ENCODE results near the gene CARD9. TPM values are rescaled to one million over a fixed set of nuclear protein-coding genes. Genes with fewer than 3 reads are reported as not detected.
A peak's percentile ranks its signal among the peaks of the same experiment; 100 is the strongest.

CARD9 gene
- polyA plus RNA-seq, 6 donors from 2014 or later = 0.16 to 0.52 (median 0.33) TPM; not detected in 1

DNA sequence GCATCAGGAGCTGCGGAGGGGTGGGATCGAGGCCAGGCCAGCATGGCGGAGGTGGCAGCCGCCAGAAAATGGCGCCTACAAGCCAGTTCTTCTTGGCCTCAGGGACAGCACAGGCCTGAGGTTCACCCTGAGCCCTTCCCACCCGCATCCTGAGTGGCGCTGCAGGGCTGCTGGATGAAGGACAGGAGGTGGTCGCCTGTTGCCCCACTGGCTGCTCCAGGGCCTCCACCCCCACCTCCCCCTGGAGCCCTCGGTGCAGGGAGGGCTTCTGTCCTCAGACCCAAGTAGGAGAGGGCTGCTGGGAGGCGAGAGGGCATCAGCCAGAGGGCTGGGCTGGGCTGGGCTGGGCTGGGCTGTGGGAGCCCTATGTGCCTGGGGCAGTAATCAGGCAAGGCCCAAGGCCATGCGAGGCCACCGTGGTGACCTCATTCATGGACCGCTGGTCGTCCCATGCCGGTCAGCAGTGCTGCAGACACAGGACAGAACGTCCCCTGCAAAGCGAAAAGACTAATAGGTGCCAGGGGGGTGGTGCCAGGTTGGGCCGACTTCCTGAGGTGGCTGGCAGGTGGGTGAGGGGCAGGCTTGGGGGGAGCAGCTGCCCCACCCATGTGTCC lies 32.3 kb downstream of the CARD9 start:
- no peaks in the 10 kb centered on the region for H3K36me3 Mint-ChIP-seq
- no peaks in the 10 kb centered on the region for H3K27me3 Mint-ChIP-seq
- H3K4me1 Mint-ChIP-seq = no peaks in the 10 kb centered on the region
- ATAC-seq (ENCODE audit: low read depth in 2 of 2) = no peak
- H3K9me3 Mint-ChIP-seq = no peaks in the 10 kb centered on the region
- H3K27ac Mint-ChIP-seq = no peak overlapping the region
- H3K4me3 Mint-ChIP-seq = no peak overlapping the region
- no peak for DNase-seq

GRCh38 chr9:136340356-136341041 lies 33.0 kb downstream of the CARD9 start:
- DNase-seq (no peak), ATAC-seq (ENCODE audit: low read depth in 2 of 2) (no peak)
- H3K27ac Mint-ChIP-seq = no peak overlapping the region
- no peaks in the 10 kb centered on the region for H3K27me3 Mint-ChIP-seq
- H3K4me1 Mint-ChIP-seq = no peaks in the 10 kb centered on the region
- H3K9me3 Mint-ChIP-seq = no peaks in the 10 kb centered on the region
- no peak overlapping the region for H3K4me3 Mint-ChIP-seq
- no peaks in the 10 kb centered on the region for H3K36me3 Mint-ChIP-seq

GRCh38 chr9:136339958-136340310 lies 33.5 kb downstream of the CARD9 start:
- no peak for DNase-seq
- Mint-ChIP-seq H3K4me1 (no peaks in the 10 kb centered on the region), H3K4me3 (peak overlapping the region in 1 of 8 donors; percentile 66), H3K27me3 (no peaks in the 10 kb centered on the region), H3K27ac (no peak overlapping the region), H3K9me3 (no peaks in the 10 kb centered on the region), H3K36me3 (no peaks in the 10 kb centered on the region)
- no peak for ATAC-seq (ENCODE audit: low read depth in 2 of 2)

DNA sequence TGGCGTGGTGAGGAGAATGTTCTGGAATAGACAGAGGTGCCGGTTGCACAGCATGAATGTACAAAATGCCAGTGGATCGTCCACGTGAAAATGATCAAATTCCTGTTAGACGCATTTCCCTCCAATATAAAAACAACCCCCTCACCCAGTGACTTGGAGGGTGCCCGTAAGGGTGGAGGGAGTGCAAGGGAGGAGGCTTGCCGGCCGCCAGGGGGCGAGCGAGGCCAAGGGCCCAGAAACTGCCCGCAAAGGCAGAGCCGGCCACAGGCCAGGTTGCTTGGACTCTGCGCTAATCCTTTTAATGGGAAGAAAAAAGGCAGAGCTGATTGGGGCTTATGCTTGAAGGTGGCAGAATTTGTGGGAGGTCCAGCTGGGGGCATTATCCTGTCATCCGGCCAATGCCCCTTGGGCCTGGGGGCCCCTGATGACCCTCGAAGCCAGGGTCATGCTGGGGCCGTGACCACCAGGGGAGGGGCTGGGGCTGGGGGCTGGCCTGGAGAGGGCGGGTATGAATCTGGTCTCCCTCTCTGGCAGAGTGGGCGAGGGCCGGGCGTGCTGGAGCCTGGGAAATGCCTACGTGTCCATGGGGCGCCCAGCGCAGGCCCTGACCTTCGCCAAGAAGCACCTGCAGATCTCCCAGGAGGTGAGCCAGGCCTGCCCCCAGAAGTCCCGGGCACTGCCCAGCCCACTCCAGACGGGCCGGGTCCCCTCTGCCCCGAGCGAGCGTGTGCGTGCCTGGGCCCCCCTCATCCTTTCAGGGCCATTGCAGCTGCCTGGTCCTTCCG lies 34.1 kb downstream of the CARD9 start:
- no peaks in the 10 kb centered on the region for H3K27me3 Mint-ChIP-seq
- H3K4me1 Mint-ChIP-seq = no peaks in the 10 kb centered on the region
- H3K27ac Mint-ChIP-seq = no peak overlapping the region

GRCh38 chr9:136338511-136338910 lies 35.0 kb downstream of the CARD9 start:
- H3K27ac Mint-ChIP-seq = no peak overlapping the region
- H3K9me3 Mint-ChIP-seq = no peaks in the 10 kb centered on the region
- DNase-seq (no peak), ATAC-seq (ENCODE audit: low read depth in 2 of 2) (no peak)
- H3K4me1 Mint-ChIP-seq = no peaks in the 10 kb centered on the region
- H3K4me3 Mint-ChIP-seq = no peak overlapping the region
- H3K36me3 Mint-ChIP-seq = no peaks in the 10 kb centered on the region
- no peaks in the 10 kb centered on the region for H3K27me3 Mint-ChIP-seq

More for the DNA sequence above, 34.1 kb downstream of the CARD9 start:
- Mint-ChIP-seq H3K9me3 (no peaks in the 10 kb centered on the region), H3K36me3 (no peaks in the 10 kb centered on the region), H3K4me3 (peak overlapping the region in 1 of 8 donors; percentile 41)
- ATAC-seq (ENCODE audit: low read depth in 2 of 2) (peak in 1 of 2 donors; percentile 32), DNase-seq (no peak)

GRCh38 chr9:136337416-136338395 lies 35.8 kb downstream of the CARD9 start:
- H3K4me1 Mint-ChIP-seq = no peaks in the 10 kb centered on the region
- no peak overlapping the region for H3K27ac Mint-ChIP-seq
- no peaks in the 10 kb centered on the region for H3K9me3 Mint-ChIP-seq
- H3K4me3 Mint-ChIP-seq = no peak overlapping the region
- no peaks in the 10 kb centered on the region for H3K36me3 Mint-ChIP-seq
- ATAC-seq (ENCODE audit: low read depth in 2 of 2) = no peak
- DNase-seq = no peak
- no peaks in the 10 kb centered on the region for H3K27me3 Mint-ChIP-seq

GRCh38 chr9:136336881-136337280 lies 36.6 kb downstream of the CARD9 start:
- no peaks in the 10 kb centered on the region for H3K27me3 Mint-ChIP-seq
- H3K36me3 Mint-ChIP-seq = no peaks in the 10 kb centered on the region

GRCh38 chr9:136336156-136336870 lies 37.2 kb downstream of the CARD9 start:
- H3K27me3 Mint-ChIP-seq = no peaks in the 10 kb centered on the region
- no peak overlapping the region for H3K4me3 Mint-ChIP-seq
- DNase-seq = no peak
- no peaks in the 10 kb centered on the region for H3K9me3 Mint-ChIP-seq
- no peaks in the 10 kb centered on the region for H3K36me3 Mint-ChIP-seq
- no peaks in the 10 kb centered on the region for H3K4me1 Mint-ChIP-seq
- H3K27ac Mint-ChIP-seq = no peak overlapping the region
- no peak for ATAC-seq (ENCODE audit: low read depth in 2 of 2)

More at GRCh38 chr9:136336881-136337280, 36.6 kb downstream of the CARD9 start:
- no peak for ATAC-seq (ENCODE audit: low read depth in 2 of 2)
- DNase-seq = no peak
- H3K27ac Mint-ChIP-seq = no peak overlapping the region
- H3K9me3 Mint-ChIP-seq = no peaks in the 10 kb centered on the region
- H3K4me3 Mint-ChIP-seq = no peak overlapping the region
- no peaks in the 10 kb centered on the region for H3K4me1 Mint-ChIP-seq

DNA sequence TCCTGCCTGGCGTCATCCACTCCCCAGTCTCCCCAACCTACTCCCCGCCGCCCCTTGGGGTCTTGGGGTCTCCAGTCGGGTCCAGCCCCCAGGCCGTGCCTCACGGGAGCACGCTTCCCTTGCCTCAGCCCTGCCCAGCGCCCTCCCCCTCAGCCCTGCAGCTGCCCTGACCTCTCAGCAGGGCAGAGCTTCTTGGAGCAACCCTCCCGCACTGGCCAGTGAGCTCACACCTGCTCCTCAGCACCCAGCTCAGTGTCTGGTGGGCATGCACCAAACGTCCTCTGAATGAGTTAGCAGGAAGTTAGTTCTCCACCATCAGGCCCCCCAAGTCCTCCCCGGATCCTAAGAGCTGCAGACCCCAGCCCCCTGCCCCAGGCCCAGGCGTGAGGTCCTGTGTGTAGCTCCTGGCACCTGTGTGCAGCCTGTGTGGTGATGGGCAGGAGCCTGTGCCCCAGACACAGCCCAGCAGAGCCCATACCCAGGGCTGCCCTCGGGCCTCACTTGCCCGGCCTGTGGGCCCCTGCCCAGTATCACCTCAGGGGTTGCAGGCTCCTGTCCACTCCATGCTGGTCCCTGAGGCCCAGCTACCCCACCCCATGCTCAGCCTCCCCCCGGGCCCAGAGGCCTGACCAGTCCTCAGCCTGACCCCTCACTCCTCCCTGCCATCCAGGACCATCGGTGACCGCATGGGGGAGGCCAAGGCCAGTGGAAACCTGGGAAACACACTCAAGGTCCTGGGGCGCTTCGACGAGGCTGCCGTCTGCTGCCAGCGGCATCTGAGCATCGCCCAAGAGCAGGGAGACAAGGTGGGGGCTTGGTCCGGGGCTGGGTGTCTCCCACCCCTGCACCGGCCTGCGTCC lies 37.9 kb downstream of the CARD9 start:
- Mint-ChIP-seq H3K4me3 (no peak overlapping the region), H3K27me3 (peaks cover 0 to 2% (median 0%) of the 10 kb centered on the region in 3 donors), H3K4me1 (no peaks in the 10 kb centered on the region), H3K36me3 (no peaks in the 10 kb centered on the region), H3K27ac (peak overlapping the region in 1 of 6 donors; percentile 14), H3K9me3 (no peaks in the 10 kb centered on the region)
- DNase-seq = no peak
- no peak for ATAC-seq (ENCODE audit: low read depth in 2 of 2)

DNA sequence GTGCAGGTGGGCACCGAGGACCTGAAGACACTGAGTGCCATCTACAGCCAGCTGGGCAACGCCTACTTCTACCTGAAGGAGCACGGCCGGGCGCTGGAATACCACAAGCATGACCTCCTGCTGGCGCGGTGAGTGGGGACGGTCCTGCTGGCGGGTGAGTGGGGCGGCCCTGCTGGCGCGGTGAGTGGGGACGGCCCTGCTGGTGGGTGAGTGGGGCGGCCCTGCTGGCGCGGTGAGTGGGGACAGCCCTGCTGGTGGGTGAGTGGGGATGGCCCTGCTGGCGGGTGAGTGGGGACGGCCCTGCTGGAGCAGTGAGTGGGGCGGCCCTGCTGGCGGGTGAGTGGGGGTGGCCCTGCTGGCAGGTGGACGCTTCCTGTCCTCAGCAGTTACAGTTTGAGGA lies 38.9 kb downstream of the CARD9 start:
- H3K4me3 Mint-ChIP-seq = no peak overlapping the region
- no peak for DNase-seq
- no peaks in the 10 kb centered on the region for H3K36me3 Mint-ChIP-seq
- no peak for ATAC-seq (ENCODE audit: low read depth in 2 of 2)
- H3K4me1 Mint-ChIP-seq = no peaks in the 10 kb centered on the region
- peaks cover 0 to 4% (median 0%) of the 10 kb centered on the region in 3 donors for H3K27me3 Mint-ChIP-seq
- H3K27ac Mint-ChIP-seq = no peak overlapping the region
- H3K9me3 Mint-ChIP-seq = no peaks in the 10 kb centered on the region

GRCh38 chr9:136333486-136333885 lies 40.0 kb downstream of the CARD9 start:
- DNase-seq = no peak
- H3K4me1 Mint-ChIP-seq = peaks cover 3 to 9% (median 4%) of the 10 kb centered on the region in 3 donors
- no peak overlapping the region for H3K27ac Mint-ChIP-seq
- H3K4me3 Mint-ChIP-seq = no peak overlapping the region
- no peaks in the 10 kb centered on the region for H3K9me3 Mint-ChIP-seq
- peaks cover 0 to 4% (median 0%) of the 10 kb centered on the region in 3 donors for H3K27me3 Mint-ChIP-seq
- no peaks in the 10 kb centered on the region for H3K36me3 Mint-ChIP-seq
- ATAC-seq (ENCODE audit: low read depth in 2 of 2) = no peak

GRCh38 chr9:136333045-136333444 lies 40.4 kb downstream of the CARD9 start:
- Mint-ChIP-seq H3K27ac (peak overlapping the region in 1 of 6 donors; percentile 64), H3K36me3 (no peaks in the 10 kb centered on the region)

More at GRCh38 chr9:136333045-136333444, 40.4 kb downstream of the CARD9 start:
- no peak for ATAC-seq (ENCODE audit: low read depth in 2 of 2)
- H3K27me3 Mint-ChIP-seq = peaks cover 0 to 4% (median 0%) of the 10 kb centered on the region in 3 donors
- no peak for DNase-seq
- no peak overlapping the region for H3K4me3 Mint-ChIP-seq
- H3K4me1 Mint-ChIP-seq = peaks cover 4 to 9% (median 5%) of the 10 kb centered on the region in 3 donors
- H3K9me3 Mint-ChIP-seq = no peaks in the 10 kb centered on the region

All from naive B cell (primary cell).